Measurements from ENCODE around the gene FHDC1. TPM values are rescaled to one million over a fixed set of nuclear protein-coding genes. Genes with fewer than 3 reads are reported as not detected.

FHDC1 gene
- total RNA-seq, 1 experiment from 2014 or later = 19.9 TPM

GRCh38 chr4:152950402-152951274 is 14.5 kb downstream of the FHDC1 start:
- no peak overlapping the region for H3K23ac ChIP-seq (ENCODE audit: insufficient read length, low read depth, low read length)
- no peak overlapping the region for H3K14ac ChIP-seq (ENCODE audit: insufficient read depth, low read length)
- peak overlapping the region; percentile 65 for H2BK12ac ChIP-seq (ENCODE audit: insufficient read length, low read depth, low read length)
- no peak for TF ChIP-seq CTCF (conservative IDR thresholded peaks at IDR 0.05)
- H3K27me3 ChIP-seq (ENCODE audit: insufficient read depth, low read length) = no peaks in the 10 kb centered on the region
- WGBS (ENCODE audit: extremely low coverage, insufficient read length, low lambda C conversion rate) = no CpG with 5 or more reads among the region's 11 CpGs
- H3K36me3 Mint-ChIP-seq (ENCODE audit: insufficient read depth in 1 of 3, low read depth in 3 of 3) = peaks cover 24 to 52% (median 40%) of the 10 kb centered on the region in 3 experiments
- no peak overlapping the region for H2AK5ac ChIP-seq (ENCODE audit: insufficient read length, low read length)
- peaks cover 11% of the 10 kb centered on the region for H3K79me2 ChIP-seq (ENCODE audit: insufficient read depth, low read length)
- H3K4me3 Mint-ChIP-seq = peak overlapping the region in 1 of 2 experiments; percentile 22; a peak in 2 of 5 replicates
- H4K5ac ChIP-seq (ENCODE audit: insufficient read length, low read depth, low read length) = no peak overlapping the region
- no peak overlapping the region for H3K56ac ChIP-seq (ENCODE audit: insufficient read length, low read depth, low read length)
- no peak overlapping the region for H4K91ac ChIP-seq (ENCODE audit: insufficient read length, low read depth, low read length)
- DNase-seq = no peak
- H3T11ph ChIP-seq (ENCODE audit: low read length) = no peak overlapping the region
- no peaks in the 10 kb centered on the region for H3K27me3 Mint-ChIP-seq (ENCODE audit: low read depth)
- H3K27ac Mint-ChIP-seq = peak overlapping the region; percentile 74 to 93 (median 93)
- peak overlapping the region; percentile 78 for H3K27ac ChIP-seq (ENCODE audit: insufficient read length, low read depth, low read length)
- no peaks in the 10 kb centered on the region for H3K9me3 ChIP-seq (ENCODE audit: control insufficient read depth, low read depth, low read length)
- peaks cover 3% of the 10 kb centered on the region for H3K79me1 ChIP-seq (ENCODE audit: insufficient read depth, low read depth, low read length, poor library complexity, severe bottlenecking)
- peaks cover 10% of the 10 kb centered on the region; the same call in 1 of the 2 replicates for H3K4me1 ChIP-seq (ENCODE audit: insufficient read depth, low read length)
- H3K4me1 Mint-ChIP-seq = peaks cover 30 to 39% of the 10 kb centered on the region in 2 experiments
- H2BK20ac ChIP-seq (ENCODE audit: low read depth, low read length, poor library complexity, severe bottlenecking) = no peak overlapping the region
- H3K18ac ChIP-seq (ENCODE audit: insufficient read length, low read depth, low read length) = no peak overlapping the region
- H3K23me2 ChIP-seq (ENCODE audit: insufficient read length, low read depth, low read length, poor library complexity, severe bottlenecking) = peaks cover 2% of the 10 kb centered on the region
- H3K9me3 Mint-ChIP-seq = no peaks in the 10 kb centered on the region
- H2BK15ac ChIP-seq (ENCODE audit: low read depth, low read length) = no peak overlapping the region
- H3K9ac ChIP-seq (ENCODE audit: extremely low read depth, insufficient read length, low read length) = no peak overlapping the region
- H4K20me1 ChIP-seq (ENCODE audit: control insufficient read depth, insufficient read depth, insufficient read length) = no peaks in the 10 kb centered on the region
- H3K4me2 ChIP-seq (ENCODE audit: insufficient read depth, insufficient read length, low read length) = peak overlapping the region; percentile 3
- no peak overlapping the region for H2BK120ac ChIP-seq (ENCODE audit: low read depth, low read length, poor library complexity, severe bottlenecking)
- no peak overlapping the region for H3K4ac ChIP-seq (ENCODE audit: low read depth, low read length)
- no peak overlapping the region for H4K8ac ChIP-seq (replicated peaks; ENCODE audit: insufficient read length, low read depth, low read length)
- no peak overlapping the region for H2BK5ac ChIP-seq (ENCODE audit: insufficient read length, low read length)
- H2AFZ ChIP-seq (ENCODE audit: low read length) = no peak overlapping the region

Measured in H9 (cell line).